GM23248 (cell line): ENCODE data around the gene ESYT3. TPM values are rescaled to one million over a fixed set of nuclear protein-coding genes. Genes with fewer than 3 reads are reported as not detected.
"Not testable (repeated sequence)": the region's sequence is repeated elsewhere in the genome, so short reads cannot be mapped to it uniquely, and the experiment has no call there.

ENCODE experiments used
- DNase-seq: peaks from one replicate; pipeline ENCODE4 v3.0.0-alpha.2; 2015
- H2AFZ ChIP-seq: fragments of 200-600 bp; sonication (generic); 2 replicates; pipeline ENCODE4 v1.6.1; 2016; ENCODE audit warnings: antibody characterized with exemption
- H3F3A ChIP-seq: fragments of 200-600 bp; sonication (generic); 2 replicates; pipeline ENCODE4 v1.6.1; 2016; ENCODE audit warnings: mild to moderate bottlenecking, antibody characterized with exemption, mixed run types; ENCODE audit not compliant: insufficient read depth
- H3K27ac ChIP-seq: fragments of 200-600 bp; sonication (generic); 2 replicates; pipeline ENCODE4 v1.5.1; 2016; ENCODE audit warnings: mild to moderate bottlenecking
- H3K27me3 ChIP-seq: fragments of 200-600 bp; sonication (generic); replicated peaks from 2 replicates; pipeline ENCODE4 v1.6.1; 2016; ENCODE audit warnings: mild to moderate bottlenecking; ENCODE audit not compliant: insufficient read depth
- H3K36me3 ChIP-seq: fragments of 200-600 bp; sonication (generic); 2 replicates; pipeline ENCODE4 v1.6.1; 2016; ENCODE audit warnings: low read depth, mild to moderate bottlenecking
- H3K4me1 ChIP-seq: fragments of 200-600 bp; sonication (generic); 2 replicates; pipeline ENCODE4 v1.6.1; 2016; ENCODE audit warnings: mild to moderate bottlenecking; ENCODE audit not compliant: insufficient read depth
- H3K4me2 ChIP-seq: fragments of 200-600 bp; sonication (generic); one replicate; pipeline ENCODE4 v1.6.1; 2016; ENCODE audit warnings: mild to moderate bottlenecking; ENCODE audit not compliant: unreplicated experiment
- H3K4me3 ChIP-seq: fragments of 200-600 bp; sonication (generic); 2 replicates; pipeline ENCODE4 v1.5.1; 2016; ENCODE audit warnings: mild to moderate bottlenecking
- H3K79me2 ChIP-seq: fragments of 200-600 bp; sonication (generic); 2 replicates; pipeline ENCODE4 v1.6.1; 2016; ENCODE audit warnings: mild to moderate bottlenecking; ENCODE audit not compliant: insufficient read depth
- H3K9ac ChIP-seq: fragments of 200-600 bp; sonication (generic); 2 replicates; pipeline ENCODE4 v1.6.1; 2016; ENCODE audit warnings: mild to moderate bottlenecking
- H3K9me2 ChIP-seq: fragments of 200-600 bp; sonication (generic); 2 replicates; pipeline ENCODE4 v1.6.1; 2016; ENCODE audit warnings: mixed run types, mild to moderate bottlenecking, moderate library complexity; ENCODE audit not compliant: insufficient read depth
- H3K9me3 ChIP-seq: fragments of 200-600 bp; sonication (generic); one replicate; pipeline ENCODE4 v1.6.1; 2017; ENCODE audit warnings: low read depth
- H4K20me1 ChIP-seq: fragments of 200-600 bp; sonication (generic); 2 replicates; pipeline ENCODE4 v1.6.0; 2016; ENCODE audit not compliant: insufficient read depth
- EZH2 ChIP-seq: fragments of 200-600 bp; sonication (generic); IDR thresholded peaks from 2 replicates; pipeline ENCODE4 v1.6.1; 2018; ENCODE audit warnings: antibody characterized with exemption, mild to moderate bottlenecking; ENCODE audit not compliant: insufficient read depth, poor library complexity, severe bottlenecking
- EZH2phosphoT487 ChIP-seq: fragments of 200-600 bp; sonication (generic); IDR thresholded peaks from 2 replicates; pipeline ENCODE4 v1.6.1; 2018; ENCODE audit warnings: antibody characterized with exemption, moderate library complexity, mild to moderate bottlenecking, low read depth; ENCODE audit not compliant: insufficient read depth
- WGBS, 2 experiments: methylation state at CpG; one replicate each; pipeline ENCODE4 v1.1.6; 2015 to 2017; ENCODE audit warnings: low lambda C conversion rate in 2 of 2, low coverage in 1 of 2; ENCODE audit errors: missing lambda C conversion rate in 2 of 2; 5-methylcytosine and 5-hydroxymethylcytosine counted together
- in situ Hi-C: fragments of 300-500 bp; cut with MboI; formaldehyde crosslinking; loops from 2 replicates; pipeline ENCODE4 v1.15.0; 2020
- polyA plus RNA-seq: library from polyadenylated mRNA; unstranded; fragments of >200 nt; fragmentation: Nextera tagmentation; extraction: Ambion mirVana; gene quantifications from 2 replicates; pipeline ENCODE4 v1.2.1, GENCODE V29; 2016
- total RNA-seq: library from RNA; depleted of rRNA; stranded (reverse); fragments of >200 nt; shearing (Covaris generic); gene quantifications from 2 replicates; pipeline ENCODE4 v1.2.3, GENCODE V29; 2014

The ESYT3 gene
- total and polyA plus RNA-seq, 2 experiments from 2014 or later = 0.48 to 1.3 TPM

DNA sequence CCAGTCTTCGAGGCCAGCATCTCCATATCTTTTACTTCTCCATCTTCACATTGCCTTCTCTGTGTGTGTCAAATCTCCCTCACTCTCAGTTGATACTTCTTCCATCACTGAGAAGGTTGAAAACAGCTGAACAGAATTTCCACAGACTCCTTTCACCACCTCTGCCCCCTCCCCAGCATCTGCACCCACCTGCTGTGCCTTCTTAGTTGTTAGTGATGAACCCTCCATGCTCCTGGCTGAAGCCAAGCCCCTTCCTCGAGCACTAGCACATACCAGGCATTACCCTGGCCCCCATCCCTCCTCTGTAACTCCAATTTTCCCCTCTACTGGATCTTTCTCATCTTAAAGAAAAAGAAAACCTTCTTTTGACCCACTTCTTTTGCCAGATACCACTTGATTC lies 27.8 kb upstream of the ESYT3 start:
- Histone ChIP-seq H4K20me1 (no peaks in the 10 kb centered on the region), H3K27me3 (no peaks in the 10 kb centered on the region), H3K79me2 (no peaks in the 10 kb centered on the region), H3K4me2 (no peak overlapping the region), H3F3A (peaks cover 30% of the 10 kb centered on the region), H3K36me3 (peaks cover 17% of the 10 kb centered on the region; the same call in 1 of the 2 replicates), H3K9me2 (no peaks in the 10 kb centered on the region), H3K9ac (no peak overlapping the region), H3K4me1 (peaks cover 10% of the 10 kb centered on the region), H3K27ac (no peak overlapping the region), H3K9me3 (no peaks in the 10 kb centered on the region), H2AFZ (no peak overlapping the region), H3K4me3 (no peak overlapping the region)
- no peak for DNase-seq
- in situ Hi-C loops = no loop called here
- no peak for TF ChIP-seq EZH2phosphoT487
- no peak for TF ChIP-seq EZH2
- WGBS, 2 experiments = 92 to 98% methylated on average over 2 of the region's 2 CpGs

DNA sequence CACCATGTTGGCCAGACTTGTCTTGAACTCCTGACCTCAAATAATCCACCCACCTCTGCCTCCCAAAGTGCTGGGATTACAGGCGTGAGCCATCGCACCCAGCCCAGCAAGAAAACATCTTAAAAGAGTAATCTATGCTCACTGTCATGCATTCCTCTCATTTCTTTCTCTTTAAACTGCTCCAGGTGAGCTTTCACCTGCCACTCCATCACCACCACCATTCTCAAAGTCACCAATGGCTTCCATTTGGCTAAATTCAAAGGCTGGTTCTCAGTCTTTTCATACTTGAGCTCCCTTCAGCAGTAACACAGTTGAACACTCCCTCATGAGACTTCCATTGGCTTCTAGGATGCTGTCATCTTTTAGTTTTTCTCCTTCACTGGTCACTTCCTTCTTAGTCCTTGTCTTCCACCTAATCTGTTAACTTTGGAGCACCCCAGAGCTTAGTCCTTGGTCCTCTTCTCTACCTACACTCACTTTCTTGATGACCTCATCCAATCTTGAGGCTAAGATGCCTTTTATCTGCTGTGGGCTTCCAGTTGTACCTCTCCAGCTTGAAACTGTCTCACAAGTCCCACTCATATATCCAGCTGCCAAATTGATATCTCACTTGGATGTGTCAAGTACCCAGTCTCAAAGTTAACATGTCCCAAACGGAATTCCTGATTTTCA lies 27.0 kb upstream of the ESYT3 start:
- no peaks in the 10 kb centered on the region for H3K79me2 ChIP-seq
- peaks cover 14% of the 10 kb centered on the region for H3K4me1 ChIP-seq
- H3K4me2 ChIP-seq = no peak overlapping the region
- H3K9me3 ChIP-seq = no peaks in the 10 kb centered on the region
- peaks cover 17% of the 10 kb centered on the region; the same call in 1 of the 2 replicates for H3K36me3 ChIP-seq
- no peak overlapping the region for H2AFZ ChIP-seq
- no peak overlapping the region for H3K9ac ChIP-seq
- DNase-seq = no peak
- no peak overlapping the region for H3K4me3 ChIP-seq
- H3K27ac ChIP-seq = no peak overlapping the region
- H3K9me2 ChIP-seq = no peaks in the 10 kb centered on the region
- H4K20me1 ChIP-seq = no peaks in the 10 kb centered on the region
- in situ Hi-C loops = no loop called here
- H3K27me3 ChIP-seq = no peaks in the 10 kb centered on the region
- TF ChIP-seq EZH2phosphoT487 (no peak), EZH2 (no peak)
- 78 to 88% methylated on average over 3 of the region's 3 CpGs for WGBS, 2 experiments
- H3F3A ChIP-seq = peaks cover 37% of the 10 kb centered on the region

DNA sequence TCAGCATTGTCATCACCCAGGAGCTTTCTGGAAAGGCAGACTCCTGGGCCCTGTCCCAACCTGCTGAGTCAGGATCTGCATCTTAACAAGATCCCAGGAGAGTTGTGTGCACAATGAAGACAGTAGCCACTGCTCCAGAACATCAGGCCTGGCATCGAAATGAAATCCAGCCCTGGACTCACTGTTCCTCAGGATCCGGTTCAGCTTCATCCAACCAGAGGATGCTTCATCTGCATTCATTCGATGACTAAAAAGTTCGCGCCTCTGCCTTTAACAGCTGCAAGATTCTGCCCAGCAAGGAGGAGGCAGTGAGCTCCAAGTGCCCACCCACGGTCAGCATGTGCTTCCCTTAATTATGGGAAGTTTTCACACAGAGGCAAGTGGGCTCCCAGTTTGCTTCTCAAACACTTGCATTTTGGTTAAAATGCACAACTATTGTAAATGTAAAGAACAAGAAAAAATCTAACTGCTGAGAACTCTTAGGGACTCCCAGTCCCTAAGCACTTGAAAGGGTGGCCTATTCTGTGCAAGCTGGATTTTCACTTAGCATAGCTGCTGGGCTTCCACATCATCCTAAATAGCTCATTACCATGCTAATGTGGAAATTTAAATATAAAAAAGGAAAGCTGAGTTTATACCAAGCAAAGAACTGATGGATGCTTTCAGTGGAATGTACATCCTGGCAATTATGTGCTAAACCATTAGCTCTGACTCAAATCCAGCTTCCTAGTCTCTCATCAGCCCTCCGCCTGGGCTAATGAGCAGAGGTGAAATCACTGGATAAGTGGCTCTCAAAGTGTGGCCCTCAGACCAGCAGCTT lies 25.5 kb upstream of the ESYT3 start:
- H3K36me3 ChIP-seq = 0 out of 2 replicates have a peak, but pooled peaks cover 5% of the 10 kb centered on the region
- no peaks in the 10 kb centered on the region for H3K9me3 ChIP-seq
- no peaks in the 10 kb centered on the region for H3K9me2 ChIP-seq
- H3F3A ChIP-seq = peaks cover 49% of the 10 kb centered on the region
- H3K4me2 ChIP-seq = peak overlapping the region; percentile 18
- H3K4me1 ChIP-seq = peaks cover 22% of the 10 kb centered on the region
- TF ChIP-seq EZH2phosphoT487 (no peak), EZH2 (no peak)
- no peak overlapping the region for H3K4me3 ChIP-seq
- no peaks in the 10 kb centered on the region for H3K27me3 ChIP-seq
- WGBS, 2 experiments = 4 to 7% methylated on average over 7 of the region's 7 CpGs
- no peaks in the 10 kb centered on the region for H3K79me2 ChIP-seq
- H4K20me1 ChIP-seq = no peaks in the 10 kb centered on the region
- DNase-seq = peak; percentile 73
- peak overlapping the region; percentile 5; the same call in 1 of the 2 replicates for H3K9ac ChIP-seq
- in situ Hi-C loops = no loop called here
- no peak overlapping the region for H2AFZ ChIP-seq
- peak overlapping the region; percentile 16; the same call in 1 of the 2 replicates for H3K27ac ChIP-seq

DNA sequence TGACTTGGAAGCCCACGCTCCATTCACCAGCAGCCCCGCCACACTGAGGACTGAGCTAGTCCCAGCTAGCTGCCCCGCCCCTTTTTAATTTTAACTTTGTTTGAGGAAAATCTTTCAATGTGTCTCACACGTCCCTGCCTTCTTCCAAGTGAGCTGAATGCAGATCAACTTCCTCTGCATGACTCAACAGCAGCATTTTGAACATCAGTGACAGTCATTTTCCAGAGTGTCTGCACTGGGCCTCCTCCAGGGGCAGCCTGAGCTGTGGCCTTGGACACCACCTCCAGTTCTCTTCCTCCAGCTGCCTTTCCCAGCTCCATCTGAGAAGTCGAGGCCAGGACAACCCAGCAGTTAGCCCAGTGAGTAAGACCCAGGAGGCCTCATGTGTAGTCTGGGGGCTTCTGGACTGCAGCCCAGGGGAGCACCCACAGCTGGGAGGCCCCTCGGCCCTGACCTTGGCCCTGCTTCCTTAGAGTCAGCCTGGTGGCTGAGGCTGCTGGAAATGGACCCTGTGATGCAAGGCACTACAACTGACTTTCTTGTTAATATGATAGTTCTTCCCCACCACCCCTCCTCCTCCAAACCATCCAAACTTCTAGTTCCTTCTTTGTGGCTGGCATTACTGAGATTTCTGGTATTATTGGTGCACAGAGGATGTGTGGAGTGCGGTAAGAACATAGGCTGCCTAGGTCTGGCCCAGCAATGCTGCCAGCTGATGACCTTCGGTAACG lies 21.4 kb upstream of the ESYT3 start:
- H3K4me1 ChIP-seq = peaks cover 22% of the 10 kb centered on the region
- DNase-seq = peak; percentile 88

DNA sequence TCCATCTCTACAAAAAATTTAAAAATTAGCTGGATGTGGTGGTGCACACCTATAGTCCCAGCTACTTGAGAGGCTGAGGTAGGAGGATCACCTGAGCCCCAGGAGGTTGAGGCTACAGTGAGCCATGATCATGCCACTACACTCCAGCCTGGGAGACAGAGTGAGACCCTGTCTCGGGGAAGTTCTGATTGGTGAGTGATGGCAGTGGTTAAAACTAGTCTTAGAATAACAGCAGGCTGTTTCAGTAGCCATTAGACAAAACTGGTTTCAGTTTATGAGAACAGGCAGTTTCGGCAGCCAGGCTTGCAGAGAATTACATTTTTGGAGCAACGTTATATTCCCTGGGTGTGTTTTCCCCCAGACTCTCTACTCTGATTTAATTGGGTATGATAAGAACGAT lies 18.2 kb upstream of the ESYT3 start:
- Histone ChIP-seq H3K4me1 (peaks cover 11% of the 10 kb centered on the region), H3F3A (peaks cover 23% of the 10 kb centered on the region; the same call in 1 of the 2 replicates)
- H4K20me1 ChIP-seq, H3K27me3 ChIP-seq, H3K9ac ChIP-seq, H3K9me2 ChIP-seq, H3K36me3 ChIP-seq, H3K9me3 ChIP-seq, H3K79me2 ChIP-seq, DNase-seq, H3K4me2 ChIP-seq, in situ Hi-C loops, H3K27ac ChIP-seq, H3K4me3 ChIP-seq, H2AFZ ChIP-seq: not testable (repeated sequence)
- 82 to 92% methylated on average over 4 of the region's 4 CpGs for WGBS, 2 experiments

More for the DNA sequence above, 21.4 kb upstream of the ESYT3 start:
- Histone ChIP-seq H3K9me3 (no peaks in the 10 kb centered on the region), H3K79me2 (no peaks in the 10 kb centered on the region), H3F3A (peaks cover 38% of the 10 kb centered on the region), H3K36me3 (no peaks in the 10 kb centered on the region), H3K27ac (peak overlapping the region; percentile 16), H3K4me3 (no peak overlapping the region), H3K27me3 (no peaks in the 10 kb centered on the region), H3K4me2 (peak overlapping the region; percentile 7), H4K20me1 (no peaks in the 10 kb centered on the region), H2AFZ (peak overlapping the region; percentile 13; the same call in 1 of the 2 replicates), H3K9ac (no peak overlapping the region), H3K9me2 (no peaks in the 10 kb centered on the region)
- TF ChIP-seq EZH2phosphoT487 (no peak), EZH2 (no peak)
- WGBS, 2 experiments = 26 to 28% methylated on average over 9 of the region's 9 CpGs
- in situ Hi-C loops = no loop called here
